Measurements from ENCODE around the gene KCNQ5.

- TF ChIP-seq, protein P1, sequence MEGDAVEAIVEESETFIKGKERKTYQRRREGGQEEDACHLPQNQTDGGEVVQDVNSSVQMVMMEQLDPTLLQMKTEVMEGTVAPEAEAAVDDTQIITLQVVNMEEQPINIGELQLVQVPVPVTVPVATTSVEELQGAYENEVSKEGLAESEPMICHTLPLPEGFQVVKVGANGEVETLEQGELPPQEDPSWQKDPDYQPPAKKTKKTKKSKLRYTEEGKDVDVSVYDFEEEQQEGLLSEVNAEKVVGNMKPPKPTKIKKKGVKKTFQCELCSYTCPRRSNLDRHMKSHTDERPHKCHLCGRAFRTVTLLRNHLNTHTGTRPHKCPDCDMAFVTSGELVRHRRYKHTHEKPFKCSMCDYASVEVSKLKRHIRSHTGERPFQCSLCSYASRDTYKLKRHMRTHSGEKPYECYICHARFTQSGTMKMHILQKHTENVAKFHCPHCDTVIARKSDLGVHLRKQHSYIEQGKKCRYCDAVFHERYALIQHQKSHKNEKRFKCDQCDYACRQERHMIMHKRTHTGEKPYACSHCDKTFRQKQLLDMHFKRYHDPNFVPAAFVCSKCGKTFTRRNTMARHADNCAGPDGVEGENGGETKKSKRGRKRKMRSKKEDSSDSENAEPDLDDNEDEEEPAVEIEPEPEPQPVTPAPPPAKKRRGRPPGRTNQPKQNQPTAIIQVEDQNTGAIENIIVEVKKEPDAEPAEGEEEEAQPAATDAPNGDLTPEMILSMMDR (IDR thresholded peaks at IDR 0.05), result no peak
- TF ChIP-seq POLR2A (IDR thresholded peaks at IDR 0.05), result no peak
Measured at GRCh38 chr6:73085443-73085871, 463.6 kb downstream of the KCNQ5 start.
